Fibroblast of lung (primary cell): ENCODE measurements around the gene SUPT4H1.

Experiments
- CTCF ChIP-seq, 2 donors: IDR thresholded peaks in 1 of 2; conservative IDR thresholded peaks in 1 of 2; 1 replicate in 1 of 2; 2 replicates in 1 of 2; pipeline ENCODE4 v1.5.1; 2011 to 2012; ENCODE audit warnings: low read length in 2 of 2, control low read depth in 1 of 2, inconsistent platforms in 1 of 2, low read depth in 1 of 2, mild to moderate bottlenecking in 1 of 2
- EZH2 ChIP-seq: IDR thresholded peaks from 2 replicates; pipeline ENCODE4 v1.5.1; 2012; ENCODE audit warnings: low read length, control low read depth, mild to moderate bottlenecking; ENCODE audit errors: missing control alignments

- peak; percentile 75 for TF ChIP-seq EZH2
- TF ChIP-seq CTCF (conservative IDR thresholded peaks at IDR 0.05 in 1 of 2, IDR thresholded peaks at IDR 0.05 in 1 of 2; ENCODE audit: low read depth in 1 of 2, low read length in 2 of 2), result no peak
Observed at GRCh38 chr17:58324409-58325288, 27.4 kb downstream of the SUPT4H1 start.
